Thyroid gland (tissue), 4 donors: Measurements from ENCODE around the gene NLRP1.

Experiments
- CTCF ChIP-seq, 6 experiments: fragments of 200-600 bp in 3 of 6; fragments of 450-650 bp in 3 of 6; sonication (generic) in 3 of 6; IDR thresholded peaks; one replicate each; pipeline ENCODE4 v1.5.1; 2016 to 2019; ENCODE audit warnings: antibody characterized with exemption in 6 of 6, mild to moderate bottlenecking in 2 of 6, inconsistent platforms in 1 of 6, moderate library complexity in 1 of 6
- POLR2A ChIP-seq, 2 donors: fragments of 450-650 bp; IDR thresholded peaks; one replicate each; pipeline ENCODE4 v1.6.1; 2017; ENCODE audit warnings: antibody characterized with exemption in 2 of 2, mild to moderate bottlenecking in 2 of 2, moderate library complexity in 1 of 2

GRCh38 chr17:5621026-5621425 lies 36.7 kb upstream of the NLRP1 start:
- TF ChIP-seq CTCF (IDR thresholded peaks at IDR 0.05): no peak
- TF ChIP-seq POLR2A (IDR thresholded peaks at IDR 0.05): no peak
